ENCODE measurements around the gene JUND. TPM values are rescaled to one million over a fixed set of nuclear protein-coding genes. Genes with fewer than 3 reads are reported as not detected.

The JUND gene
- total RNA-seq, 1 donor from 2014 or later = 308 TPM

DNA sequence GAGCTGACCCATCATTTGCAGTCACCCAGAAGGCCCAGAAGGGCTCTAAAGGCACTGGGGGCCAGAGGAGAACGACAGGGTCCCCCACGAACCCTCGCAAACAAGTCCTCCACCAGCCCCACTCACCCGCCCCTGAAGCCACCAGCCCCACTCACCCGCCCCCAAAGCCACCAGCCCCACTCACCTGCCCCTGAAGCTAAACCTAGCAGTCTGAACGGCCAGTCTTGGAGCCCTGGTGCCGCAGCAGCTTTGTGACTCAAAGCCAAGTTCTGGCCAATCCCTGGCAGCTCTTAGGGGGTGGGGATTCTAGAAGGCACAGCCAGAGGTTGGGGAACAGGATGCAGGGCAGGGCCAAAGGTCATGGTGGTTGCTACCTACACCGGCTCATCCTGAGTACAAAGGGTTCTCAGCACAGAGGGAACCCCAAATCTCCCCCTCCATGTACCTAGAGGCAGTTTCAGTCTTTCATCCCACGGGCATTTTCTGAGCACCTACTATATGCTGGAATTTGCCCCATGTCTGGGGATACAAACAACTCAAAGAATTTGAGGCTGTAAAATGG is 7.1 kb downstream of the JUND start, which contains the start of gene IQCN:
Gene IQCN (minus strand): TSS at position 234 of the 562 bp plus-strand sequence. CDS start 4,974 bp downstream, outside the sequence.
- intact Hi-C loops (cut with micrococcal nuclease) = no loop called here

DNA sequence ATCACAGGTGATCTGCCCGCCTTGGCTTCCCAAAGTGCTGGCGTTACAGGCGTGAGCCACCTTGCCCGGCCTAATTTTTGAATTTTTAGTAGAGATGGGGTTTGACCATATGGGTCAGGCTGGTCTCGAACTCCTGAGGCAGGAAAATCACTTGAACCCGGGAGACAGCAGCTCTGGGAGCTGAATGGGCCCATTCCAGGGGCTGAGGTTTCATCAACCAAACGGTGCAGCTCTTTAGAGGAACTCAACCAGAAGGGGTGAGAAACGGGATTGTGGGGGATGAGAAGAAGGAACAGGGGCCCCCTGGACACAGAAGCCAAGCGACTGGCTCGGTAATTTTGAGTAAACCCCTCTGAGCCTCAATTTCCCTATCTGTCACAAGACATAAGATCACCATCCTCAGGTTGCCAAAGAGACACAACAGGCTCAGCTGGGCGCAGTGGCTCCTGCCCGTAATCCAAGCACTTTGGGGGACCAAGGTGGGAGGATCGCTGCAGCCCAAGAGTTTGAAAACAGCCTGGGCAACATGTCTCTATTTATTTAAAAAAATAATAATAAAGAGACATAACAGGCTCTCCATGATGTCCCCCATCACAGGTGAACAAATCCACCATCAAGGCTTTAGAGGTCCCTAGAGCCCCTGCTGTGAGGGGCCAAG is 7.7 kb downstream of the JUND start:
- intact Hi-C loops (cut with micrococcal nuclease) = no loop called here

DNA sequence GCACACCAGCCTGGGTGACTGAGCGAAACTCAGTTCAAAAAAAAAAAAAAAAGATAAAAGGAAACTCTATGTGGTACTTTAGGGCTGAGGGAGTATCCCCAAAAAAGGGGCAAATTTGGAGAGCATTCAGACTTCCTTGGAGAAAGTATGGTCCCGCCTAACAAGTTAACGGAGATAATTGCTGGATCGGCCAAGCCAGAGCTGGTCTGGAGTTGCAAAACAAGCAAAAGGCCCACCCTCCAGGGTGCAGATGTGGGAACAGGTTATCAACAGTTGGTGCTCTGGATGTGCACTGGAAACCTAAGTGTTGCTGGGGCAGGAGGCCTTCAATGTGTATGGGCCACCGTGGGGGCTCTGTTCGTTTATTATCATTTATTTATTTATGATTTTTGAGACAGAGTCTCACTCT is 10.0 kb downstream of the JUND start:
- intact Hi-C loops (cut with micrococcal nuclease) = no loop called here

DNA sequence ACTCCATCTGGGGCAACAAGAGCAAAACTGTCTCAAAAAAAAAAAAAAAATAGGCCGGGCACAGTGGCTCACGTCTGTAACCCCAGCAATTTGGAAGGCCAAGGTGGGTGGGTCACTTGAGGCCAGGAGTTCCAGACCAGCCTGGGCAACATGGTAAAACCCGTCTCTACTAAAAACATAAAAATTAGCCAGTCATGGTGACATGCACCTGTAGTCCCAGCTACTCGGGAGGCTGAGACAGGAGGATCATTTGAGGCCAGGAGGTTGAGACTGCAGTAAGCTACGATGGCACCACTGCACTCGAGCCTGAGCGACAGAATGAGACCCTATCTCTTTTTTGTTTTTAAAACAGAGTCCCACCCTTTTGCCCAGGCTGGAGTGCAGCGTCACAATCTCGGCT is 11.1 kb downstream of the JUND start:
- intact Hi-C loops (cut with micrococcal nuclease) = no loop called here

DNA sequence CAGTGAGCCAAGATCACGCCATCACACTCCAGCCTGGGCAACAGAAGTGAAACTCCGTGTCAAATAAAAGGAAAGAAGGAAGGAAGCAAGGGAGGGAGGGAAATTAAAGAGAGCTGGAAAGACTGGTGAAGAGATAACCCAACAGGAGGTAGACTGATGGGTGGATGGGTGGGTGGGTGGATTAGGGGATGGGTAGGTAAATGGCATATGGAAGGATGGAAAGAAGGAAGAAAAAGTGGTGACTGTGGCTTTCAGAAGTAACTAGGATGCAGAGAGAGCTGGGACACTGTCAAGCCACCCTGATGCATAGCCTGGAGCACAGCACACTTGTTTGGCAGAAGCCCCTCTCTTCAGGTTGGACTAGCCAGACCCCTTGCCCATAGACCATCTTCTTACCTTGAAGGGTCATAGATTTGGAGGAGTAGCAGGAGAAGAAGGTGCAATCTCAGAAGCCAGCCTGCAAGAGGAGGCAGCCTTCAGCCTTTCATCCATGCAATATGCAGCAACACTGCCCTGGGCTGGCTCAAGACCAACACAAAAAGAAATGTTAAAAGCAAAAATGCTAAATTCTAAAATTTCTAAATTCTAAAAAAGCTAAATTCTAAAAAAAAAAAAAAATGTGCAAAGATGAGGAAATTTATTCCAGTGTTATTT is 12.2 kb downstream of the JUND start:
- intact Hi-C loops (cut with micrococcal nuclease) = no loop called here

DNA sequence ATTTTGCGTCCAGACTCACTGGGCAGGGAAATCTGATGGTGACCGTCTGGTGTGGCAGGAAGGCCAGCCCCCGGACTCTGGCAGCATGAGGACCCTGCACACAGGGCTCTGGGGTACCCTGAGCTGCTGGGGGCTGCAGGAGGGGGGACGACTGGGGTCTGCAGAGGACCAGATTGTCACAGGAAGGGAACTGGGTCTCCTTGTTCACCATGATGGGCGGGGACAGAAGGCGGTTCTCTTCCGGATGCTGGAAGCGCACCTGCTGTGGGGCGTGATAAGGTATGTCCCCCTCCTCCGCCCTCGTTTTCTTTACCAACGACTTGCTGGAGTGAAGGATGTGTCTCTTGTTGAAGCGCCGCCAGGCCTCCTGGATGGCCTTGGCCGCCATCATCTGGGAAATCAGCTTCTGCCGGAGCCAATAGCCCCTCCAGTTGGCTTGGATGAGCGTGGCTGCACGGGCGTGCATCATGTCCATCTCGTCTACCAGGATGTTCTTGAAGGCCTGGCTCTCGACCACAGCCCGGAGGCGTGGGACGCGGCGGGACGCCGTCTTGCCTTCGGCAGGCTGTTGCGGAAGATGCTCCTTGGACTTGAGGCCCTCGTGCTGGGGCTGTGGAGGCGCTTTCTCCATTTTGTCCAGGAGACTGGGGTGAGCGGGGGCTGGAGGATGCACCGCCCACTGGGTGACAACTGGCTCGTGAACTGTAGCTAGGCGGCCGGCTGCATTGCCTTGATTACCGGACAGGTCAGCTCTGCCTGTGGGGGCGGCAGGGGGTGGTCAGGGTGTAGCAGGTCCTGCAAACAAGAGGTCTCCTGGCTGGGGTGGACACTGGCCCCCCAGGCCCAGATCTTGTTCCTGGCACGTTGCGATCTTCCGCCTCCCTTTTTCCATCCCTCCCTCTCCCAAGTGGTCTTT is 14.4 kb downstream of the JUND start:
- intact Hi-C loops (cut with micrococcal nuclease) = no loop called here

DNA sequence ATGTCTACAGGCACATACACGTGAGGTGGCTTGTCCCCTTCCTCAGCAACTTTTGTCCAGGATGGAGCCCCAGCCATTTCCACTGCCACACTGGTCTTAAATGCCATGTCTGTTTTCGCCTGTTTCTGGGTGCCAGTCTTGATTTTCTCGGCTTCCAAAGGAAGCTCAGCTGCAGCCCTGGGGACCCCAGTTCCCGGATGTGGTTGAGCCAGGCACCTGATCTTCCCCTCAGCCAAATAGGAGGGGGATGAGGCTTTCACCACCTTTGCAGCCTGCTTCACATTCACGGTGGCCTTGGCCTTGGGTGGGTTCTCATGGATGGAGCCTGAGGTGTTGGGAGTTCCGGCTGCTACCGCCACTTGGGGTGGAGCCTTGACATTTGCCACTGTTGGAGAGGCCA is 15.8 kb downstream of the JUND start:
- intact Hi-C loops (cut with micrococcal nuclease) = no loop called here

DNA sequence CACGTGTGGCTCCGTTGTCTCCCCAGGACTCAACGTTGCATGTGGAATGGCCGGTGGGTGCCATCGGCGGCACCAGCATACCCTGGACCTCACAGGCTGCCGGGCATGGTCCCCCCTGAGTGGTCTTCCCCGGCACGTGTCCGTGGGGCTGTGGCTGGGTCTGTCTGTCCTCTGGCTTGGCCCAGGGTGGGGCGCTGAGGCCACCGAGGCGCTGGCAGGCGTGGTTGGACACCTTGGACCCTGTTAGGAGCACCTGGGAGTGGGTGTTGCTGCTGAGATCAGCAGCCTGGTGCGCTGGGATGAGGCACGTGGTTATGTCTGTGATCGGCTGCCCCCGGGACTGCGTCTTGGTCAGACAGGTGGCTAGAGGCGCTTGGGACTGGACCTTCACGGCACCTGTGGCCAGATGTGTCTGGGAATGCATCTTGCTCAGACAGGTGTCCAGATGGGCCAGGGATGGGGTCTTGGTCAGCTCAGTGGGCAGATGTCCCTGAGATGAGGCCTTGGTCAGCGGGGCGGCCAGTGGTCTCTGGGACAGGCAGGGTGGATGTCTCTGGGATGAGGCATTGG is 16.4 kb downstream of the JUND start:
- intact Hi-C loops (cut with micrococcal nuclease) = no loop called here

DNA sequence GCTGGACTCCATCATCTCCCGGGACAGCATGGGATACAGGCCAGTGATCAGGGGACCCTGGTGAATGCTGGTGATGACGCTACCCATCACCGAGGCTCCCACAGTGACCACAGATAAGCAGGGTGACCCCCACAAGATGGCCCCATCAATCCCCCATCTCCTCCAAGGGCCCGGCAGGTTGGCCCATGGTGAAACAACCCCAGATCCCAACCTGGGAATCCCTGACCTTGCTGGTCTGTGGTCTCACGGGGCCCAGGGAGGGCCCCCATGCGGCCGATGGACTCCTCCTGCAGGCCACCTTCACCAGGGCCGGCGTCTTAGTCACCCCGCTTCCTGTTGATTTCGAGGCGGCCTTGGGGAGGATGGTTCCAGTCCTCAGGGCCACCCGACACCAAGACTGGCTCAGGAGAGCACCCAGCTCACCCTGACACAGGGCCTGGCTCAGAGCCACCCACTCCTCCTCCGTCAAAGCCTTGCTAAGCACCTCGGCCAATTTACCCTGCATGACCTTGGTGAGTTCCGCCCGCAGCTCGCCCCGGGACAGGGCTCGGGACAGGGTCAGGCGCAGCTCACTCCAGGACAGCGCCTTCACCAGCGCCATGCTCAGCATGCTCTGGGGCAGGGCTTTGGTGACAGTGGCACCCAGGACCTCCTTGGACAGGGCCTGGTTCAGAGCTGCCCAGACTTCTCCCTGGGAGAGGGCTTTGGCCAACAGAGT is 17.1 kb downstream of the JUND start:
- intact Hi-C loops (cut with micrococcal nuclease) = no loop called here

DNA sequence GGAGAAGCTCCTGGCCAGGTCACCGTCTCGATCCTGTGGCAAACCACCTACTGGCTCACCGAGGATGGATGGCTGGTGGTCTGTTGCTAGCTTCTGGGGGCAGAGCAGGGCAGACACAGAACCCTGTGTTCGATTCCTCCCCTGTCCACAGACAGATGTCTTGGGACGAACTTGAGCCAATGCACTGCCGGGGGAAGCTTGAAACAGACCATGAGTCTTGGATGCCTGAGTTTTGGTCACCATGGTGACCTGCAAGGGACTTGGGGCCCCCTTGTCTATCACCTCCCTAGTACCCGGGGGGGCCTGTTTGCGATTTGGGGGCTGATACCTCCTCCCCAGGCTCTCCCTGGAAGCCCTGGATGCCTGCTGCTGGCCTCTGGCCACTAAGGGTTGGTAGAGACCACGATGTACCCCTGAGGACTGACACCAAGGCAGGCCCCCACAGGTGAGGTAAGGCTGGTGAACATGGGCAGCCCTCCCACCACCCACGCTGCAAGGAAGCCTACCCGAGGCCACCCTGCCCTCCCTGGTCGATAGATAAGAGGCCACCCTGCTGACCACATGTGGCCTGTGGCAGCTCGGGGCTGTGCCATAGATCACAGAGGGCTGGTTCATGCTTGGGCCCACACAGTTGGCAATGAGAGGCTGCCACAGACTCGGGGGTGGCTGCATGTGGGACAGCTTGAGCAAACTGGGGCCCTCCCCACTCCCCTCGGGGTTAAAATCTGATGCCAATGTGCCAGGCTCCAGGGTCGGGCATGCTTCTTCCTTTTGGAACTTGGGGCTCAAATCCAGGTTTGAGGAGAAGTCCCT is 17.9 kb downstream of the JUND start:
- intact Hi-C loops (cut with micrococcal nuclease) = no loop called here

DNA sequence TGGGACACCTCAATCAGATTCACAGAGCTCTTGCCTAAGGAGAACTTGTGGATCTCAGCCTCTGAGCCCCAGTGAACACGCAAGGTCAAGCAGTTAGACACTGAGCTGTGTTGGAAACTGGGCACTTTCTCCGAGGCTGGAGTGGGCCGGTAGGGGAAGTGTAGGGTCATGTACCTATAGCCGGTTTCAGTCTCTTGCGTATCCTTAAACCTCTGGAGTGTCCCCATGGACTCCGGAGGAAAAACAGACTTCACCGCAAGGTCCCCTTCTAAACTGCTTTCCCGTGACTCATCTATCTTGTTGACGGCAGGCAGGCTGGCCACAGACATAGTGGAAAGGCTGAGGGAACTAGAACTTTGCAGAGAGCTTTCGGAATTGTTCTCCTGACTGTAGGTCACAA is 18.5 kb downstream of the JUND start:
- intact Hi-C loops (cut with micrococcal nuclease) = no loop called here

DNA sequence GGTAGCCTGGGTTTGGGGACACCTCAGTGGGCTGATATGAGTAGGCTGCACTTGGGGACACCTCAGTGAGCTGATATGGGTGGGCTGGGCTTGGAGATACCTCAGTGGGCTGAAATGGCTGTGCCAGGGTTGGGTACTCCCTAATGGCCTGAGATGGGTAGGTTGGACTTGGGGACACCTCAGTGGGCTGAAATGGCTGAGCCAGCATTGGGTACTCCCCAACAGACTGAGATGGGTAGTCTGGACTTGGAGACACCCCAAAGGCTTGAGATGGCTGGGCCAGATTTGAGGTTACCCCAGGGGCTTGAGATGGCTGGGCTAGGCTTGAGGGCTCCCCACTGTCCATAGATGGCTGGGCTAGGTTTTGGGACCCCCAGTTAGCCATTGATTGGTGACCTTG is 19.3 kb downstream of the JUND start:
- intact Hi-C loops (cut with micrococcal nuclease) = no loop called here

DNA sequence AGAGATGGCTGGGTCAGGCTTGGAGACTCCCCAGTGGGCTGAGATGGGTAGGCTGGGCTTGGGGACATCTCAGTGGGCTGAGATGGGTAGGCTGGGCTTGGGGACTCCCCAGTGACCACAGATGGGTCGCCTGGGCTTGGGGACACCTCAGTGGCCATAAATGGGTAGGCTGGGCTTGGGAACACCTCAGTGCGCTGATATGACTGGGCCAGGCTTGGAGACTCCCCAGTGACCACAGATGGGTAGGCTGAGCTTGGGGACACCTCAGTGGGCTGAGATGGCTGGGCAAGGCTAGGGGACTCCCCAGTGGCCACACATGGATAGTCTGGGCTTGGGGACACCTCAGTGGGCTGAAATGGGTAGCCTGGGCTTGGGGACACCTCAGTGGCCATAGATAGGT is 19.9 kb downstream of the JUND start:
- intact Hi-C loops (cut with micrococcal nuclease) = no loop called here

DNA sequence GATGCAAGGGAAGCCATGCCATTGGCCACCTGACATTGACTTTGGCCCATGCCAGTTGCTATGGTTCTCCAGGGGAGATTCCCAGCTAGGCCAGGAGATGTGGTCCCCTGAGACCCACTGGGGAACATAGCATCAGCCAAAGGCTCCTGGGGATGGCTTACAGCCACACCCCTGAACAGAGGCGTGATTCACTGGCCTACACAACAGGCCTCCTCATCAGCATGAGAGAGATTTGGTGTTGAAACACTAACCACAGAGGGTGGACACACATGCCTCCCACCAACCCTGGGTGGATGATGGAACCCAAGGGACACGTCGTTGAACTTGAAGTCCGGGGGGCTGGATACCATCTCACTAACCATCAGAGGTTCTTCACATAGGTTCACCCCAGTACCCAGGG is 21.5 kb downstream of the JUND start:
- intact Hi-C loops (cut with micrococcal nuclease) = loop anchor here (10.0 kb wide), 1 partner anchor 255 kb away; the partner anchor contains the start of gene ARRDC2

DNA sequence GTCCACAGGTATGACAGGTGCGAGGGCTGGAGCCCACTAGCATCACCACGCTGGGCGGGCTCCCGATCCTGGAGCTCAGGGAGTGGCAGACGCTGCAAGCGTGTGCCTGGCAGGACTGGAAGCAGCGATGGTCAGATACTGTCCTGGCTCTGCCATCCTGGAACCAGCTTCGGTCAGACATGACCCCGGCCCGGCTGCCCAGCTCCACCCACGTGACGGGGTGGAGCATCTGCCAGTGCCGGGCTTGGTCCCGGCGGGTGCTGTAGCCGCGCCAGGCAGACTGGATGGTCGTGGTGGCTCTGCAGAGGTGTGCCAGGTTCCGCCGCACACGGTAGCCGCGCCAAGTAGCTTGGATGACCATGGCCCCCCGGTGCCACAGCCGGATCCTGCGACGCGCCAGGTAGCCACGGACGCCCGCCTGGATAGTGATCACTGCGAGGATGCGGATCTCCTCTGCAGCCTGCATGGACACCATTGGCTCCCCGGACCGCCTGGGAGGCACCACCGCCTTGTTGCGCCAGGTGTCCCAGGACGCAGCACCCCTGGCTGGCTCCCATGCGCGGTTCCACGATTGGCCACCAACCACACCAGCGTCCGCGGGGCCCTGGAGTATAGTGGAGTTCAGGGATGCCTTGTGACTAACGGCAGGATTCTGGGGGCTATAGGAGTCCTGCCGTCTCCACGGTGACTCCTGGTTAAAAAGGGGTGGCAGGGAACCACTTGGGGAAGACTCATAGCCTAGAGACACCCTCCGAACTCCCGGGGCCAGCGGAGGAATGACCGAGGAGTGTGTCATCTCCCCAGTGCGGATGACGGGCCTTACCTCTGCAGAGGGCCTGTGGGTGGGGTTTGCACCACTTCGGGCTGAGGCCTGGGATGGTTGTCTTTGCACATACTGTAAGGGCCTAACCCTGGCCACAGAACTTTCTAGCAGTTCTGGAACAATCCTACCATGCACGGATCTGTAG is 23.6 kb downstream of the JUND start:
- intact Hi-C loops (cut with micrococcal nuclease) = loop anchor here (10.0 kb wide), 1 partner anchor 253 kb away; the partner anchor contains the start of gene ARRDC2

DNA sequence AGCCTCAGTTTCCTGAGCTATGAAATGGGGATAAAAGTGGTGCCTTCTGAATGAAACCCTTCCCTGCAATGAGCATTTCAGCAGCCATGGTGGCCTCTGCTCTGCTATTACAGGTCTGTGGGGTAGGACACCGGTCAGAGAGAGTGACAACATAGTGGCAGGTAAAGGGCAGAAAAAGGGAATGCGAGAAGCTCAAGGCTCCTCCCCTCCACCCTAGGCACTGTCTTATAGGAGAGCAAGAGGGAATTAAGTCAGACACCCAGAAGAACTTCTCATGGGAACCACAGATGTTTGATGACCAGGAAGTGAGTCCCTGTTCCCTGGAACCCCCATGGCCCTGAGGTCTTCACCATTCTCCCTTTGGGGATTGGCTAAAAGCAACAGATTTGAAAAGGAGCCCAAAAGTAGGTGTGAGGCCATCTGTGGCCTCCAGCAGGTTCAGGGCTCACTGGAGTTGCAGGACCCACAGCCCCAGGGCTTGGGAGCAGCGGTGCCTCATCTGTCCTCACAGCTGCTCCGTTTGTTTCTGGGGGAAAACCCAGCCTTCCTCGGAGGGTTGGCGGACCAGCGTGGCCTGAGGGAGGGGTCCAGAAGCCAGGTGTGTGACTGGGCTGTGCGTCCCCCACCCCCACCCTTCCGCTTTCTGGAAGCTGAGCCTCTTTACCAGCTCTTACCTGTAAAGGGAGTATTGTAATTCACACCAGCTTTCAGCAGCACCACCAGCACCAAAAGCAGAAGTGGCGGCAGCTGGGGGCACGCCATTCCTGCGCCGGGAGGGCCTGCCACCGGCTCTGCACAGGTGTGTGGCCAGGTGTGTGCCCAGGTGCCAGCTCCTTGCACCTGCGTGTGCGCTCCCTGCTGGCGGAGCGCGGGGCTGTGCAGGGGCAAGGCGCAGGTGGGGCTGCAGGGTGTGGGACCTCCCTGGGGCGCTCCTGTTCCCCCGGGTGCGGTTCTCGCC is 26.6 kb downstream of the JUND start:
- intact Hi-C loops (cut with micrococcal nuclease) = loop anchor here (5.0 to 10.0 kb wide), 2 partner anchors 143 to 250 kb away; partner anchors contain the start of gene ARRDC2

DNA sequence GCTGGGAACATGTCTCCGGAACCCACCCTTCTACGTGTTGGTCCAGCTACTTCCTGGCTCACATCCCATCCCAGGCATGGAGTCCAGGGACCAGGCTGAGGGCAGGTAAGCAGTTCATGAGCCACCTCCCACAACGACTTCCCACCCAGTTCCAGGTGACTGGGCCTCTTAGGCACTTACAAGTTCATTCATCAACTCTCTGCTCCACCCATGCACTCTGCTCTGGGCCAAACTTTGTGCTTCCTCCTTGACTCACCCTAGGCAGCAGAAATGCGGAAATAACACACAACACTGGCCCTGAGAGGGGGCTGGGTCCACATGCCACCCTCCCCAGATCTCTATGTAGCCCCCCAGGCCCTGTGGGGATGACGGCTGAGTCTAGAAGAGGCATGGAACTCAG is 27.7 kb downstream of the JUND start:
- intact Hi-C loops (cut with micrococcal nuclease) = loop anchor here (5.0 to 10.0 kb wide), 2 partner anchors 141 to 249 kb away; partner anchors contain the start of gene ARRDC2

All from T-helper 2 cell treated with Interferon-gamma antibody and Interleukin-4, amounts not matched to agents 100 ng/mL and 5 ng/mL, for 36 hours (primary cell).